ENCODE measurements around the gene NCBP2L. TPM values are rescaled to one million over a fixed set of nuclear protein-coding genes. Genes with fewer than 3 reads are reported as not detected.
"Not testable (repeated sequence)": the region's sequence is repeated elsewhere in the genome, so short reads cannot be mapped to it uniquely, and the experiment has no call there.

Gene NCBP2L
- total RNA-seq, 1 experiment from 2014 or later: not detected

- no peak for DNase-seq (ENCODE audit: low spot score)
Measured at GRCh38 chrX:107804427-107804826, 26.9 kb downstream of the NCBP2L start.

- DNase-seq (ENCODE audit: low spot score): no peak
Measured at GRCh38 chrX:107805179-107805578, 27.6 kb downstream of the NCBP2L start.

DNA sequence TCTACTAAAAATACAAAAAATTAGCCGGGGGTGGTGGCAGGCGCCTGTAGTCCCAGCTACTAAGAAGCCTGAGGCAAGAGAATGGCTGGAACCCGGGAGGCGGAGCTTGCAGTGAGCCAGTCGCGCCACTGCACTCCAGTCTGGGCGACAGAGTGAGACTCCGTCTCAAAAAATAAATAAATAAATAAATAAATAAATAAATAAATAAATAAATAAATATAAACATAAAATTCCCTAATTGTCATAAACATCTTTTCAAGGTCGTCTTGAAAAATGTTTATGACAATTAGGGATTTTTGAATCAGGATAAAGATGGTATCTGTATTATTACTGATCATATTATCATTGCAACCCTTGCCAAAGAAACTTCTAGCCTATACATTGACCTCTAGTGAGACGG is 32.5 kb downstream of the NCBP2L start:
- DNase-seq (ENCODE audit: low spot score): not testable (repeated sequence)

GRCh38 chrX:107818900-107819521 is 41.5 kb downstream of the NCBP2L start:
- DNase-seq (ENCODE audit: low spot score): no peak

DNA sequence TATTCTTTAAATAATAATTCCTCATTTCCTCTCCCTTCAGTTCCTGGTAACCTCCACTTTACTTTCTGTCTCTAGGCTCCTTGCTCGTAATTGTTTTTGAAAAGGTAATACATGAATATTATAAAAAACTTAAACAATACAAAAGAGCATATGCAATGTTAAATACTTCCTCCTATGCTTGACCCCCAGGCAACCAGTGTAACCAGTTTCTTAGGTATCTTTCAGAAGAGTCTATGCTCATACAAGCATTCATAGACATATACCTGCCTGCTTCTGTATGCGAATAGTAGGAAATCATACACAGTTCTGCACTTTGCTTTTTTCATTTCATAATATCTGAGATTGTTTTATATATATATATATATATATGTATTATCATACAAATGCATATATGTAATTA is 45.5 kb downstream of the NCBP2L start:
- DNase-seq (ENCODE audit: low spot score): no peak

DNA sequence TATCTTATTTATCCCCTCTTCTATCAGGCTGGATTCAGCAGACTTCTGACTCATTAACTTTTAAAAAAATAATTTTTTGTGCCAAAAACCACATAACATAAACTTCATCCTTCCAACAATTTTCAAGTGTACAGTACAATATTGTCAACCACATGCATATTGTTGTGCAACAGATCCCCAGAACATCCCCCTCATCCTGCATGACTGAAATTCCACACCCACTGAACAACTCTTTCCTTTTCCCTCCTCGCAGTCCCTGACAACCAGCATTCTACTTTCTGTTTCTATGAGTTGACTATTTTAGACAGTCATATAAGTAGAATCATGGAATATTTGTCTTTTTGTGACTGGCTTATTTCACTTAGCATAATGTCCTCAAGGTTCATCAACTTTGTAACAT is 45.9 kb downstream of the NCBP2L start:
- no peak for DNase-seq (ENCODE audit: low spot score)

GRCh38 chrX:107825698-107826237 is 48.2 kb downstream of the NCBP2L start, which contains the start of gene MID2:
Gene MID2, plus strand, starts transcription at chrX:107825866. Its CDS starts 561 bp downstream, at chrX:107826427.
- DNase-seq (ENCODE audit: low spot score): peak; percentile 52

GRCh38 chrX:107826238-107827029 is 48.9 kb downstream of the NCBP2L start:
- DNase-seq (ENCODE audit: low spot score): peak; percentile 11

GRCh38 chrX:107827030-107827831 is 49.7 kb downstream of the NCBP2L start:
- peak; percentile 4 for DNase-seq (ENCODE audit: low spot score)

DNA sequence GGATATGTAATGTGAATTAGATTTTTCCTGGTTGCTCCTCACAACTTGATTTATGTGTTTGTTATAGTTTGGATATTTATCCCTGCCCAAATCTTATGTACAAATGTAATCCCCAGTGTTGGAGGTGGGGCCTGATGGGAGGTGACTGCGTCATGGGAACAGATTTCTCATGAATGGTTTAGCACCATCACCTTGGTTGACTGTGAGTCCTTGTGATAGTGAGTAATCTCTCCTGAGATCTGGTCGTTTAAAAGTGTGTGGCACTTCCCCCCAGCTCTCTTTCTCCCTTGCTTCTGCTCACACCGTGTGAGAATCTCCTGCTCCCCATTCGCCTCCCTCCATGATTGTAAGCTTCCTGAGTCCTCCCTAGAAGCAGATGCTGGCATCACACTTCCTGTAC is 50.3 kb downstream of the NCBP2L start:
- DNase-seq (ENCODE audit: low spot score): no peak

GRCh38 chrX:107829878-107830277 is 52.3 kb downstream of the NCBP2L start:
- no peak for DNase-seq (ENCODE audit: low spot score)

GRCh38 chrX:107831071-107831730 is 53.7 kb downstream of the NCBP2L start:
- DNase-seq (ENCODE audit: low spot score): no peak

DNA sequence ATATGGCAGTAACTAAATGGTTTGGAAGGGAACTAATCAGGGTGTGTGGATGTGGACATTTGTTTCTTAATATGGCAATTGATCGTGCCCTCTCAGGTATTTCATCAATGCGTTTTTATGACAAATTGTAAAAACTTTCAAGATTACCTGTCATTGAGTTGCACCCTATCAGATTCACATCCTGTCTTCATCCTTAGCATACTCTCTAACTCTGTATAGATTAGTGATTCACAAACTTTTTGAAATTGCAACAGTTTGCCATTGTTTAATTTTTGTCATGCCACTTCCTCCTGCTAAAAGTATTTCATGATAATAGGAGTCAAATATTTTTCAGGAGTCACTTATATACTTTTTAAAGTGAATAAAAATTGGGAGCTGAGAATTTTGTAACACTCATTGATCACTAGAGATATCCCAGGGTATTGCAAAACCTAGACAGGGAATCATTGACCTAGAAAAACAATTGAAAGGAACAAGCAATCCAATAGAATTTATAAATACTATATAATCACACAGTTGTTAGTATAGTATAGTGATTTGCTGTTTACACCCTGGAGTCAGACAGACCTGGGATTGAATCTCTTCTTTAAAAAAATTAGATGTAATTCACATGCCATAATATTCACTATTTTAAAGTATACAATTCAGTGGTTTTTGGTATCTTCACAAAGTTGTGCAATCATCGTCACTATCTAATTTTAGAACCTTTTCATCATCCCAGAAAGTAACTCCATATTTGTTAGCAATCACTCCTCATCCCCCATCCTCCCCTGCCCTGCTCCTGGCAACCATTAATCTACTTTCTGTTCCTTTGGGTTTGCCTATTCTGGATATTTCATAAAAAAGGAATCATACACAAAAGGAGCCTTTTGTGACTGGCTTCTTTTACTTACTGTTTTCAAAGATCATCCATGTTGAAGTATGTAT is 57.0 kb downstream of the NCBP2L start:
- no peak for DNase-seq (ENCODE audit: low spot score)

DNA sequence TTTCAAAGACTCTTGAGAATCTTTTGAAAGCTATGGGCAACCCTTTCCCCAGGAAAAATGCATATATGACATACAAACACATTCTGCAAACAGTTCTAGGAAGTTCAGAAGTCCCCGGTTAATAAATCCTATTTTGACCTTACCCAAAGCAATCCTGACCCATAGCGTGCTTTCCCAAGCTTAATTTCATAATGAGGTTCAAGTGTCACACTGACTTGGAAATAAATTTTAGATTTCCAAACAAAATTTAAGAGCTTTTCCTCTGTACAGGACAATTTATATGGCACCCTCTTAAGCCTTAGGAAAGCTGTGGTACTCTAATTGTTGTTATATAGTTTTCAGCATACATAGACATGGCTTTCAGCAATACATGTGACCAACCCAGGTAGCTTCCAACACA is 59.4 kb downstream of the NCBP2L start:
- no peak for DNase-seq (ENCODE audit: low spot score)

GRCh38 chrX:107840971-107841370 is 63.4 kb downstream of the NCBP2L start:
- no peak for DNase-seq (ENCODE audit: low spot score)

DNA sequence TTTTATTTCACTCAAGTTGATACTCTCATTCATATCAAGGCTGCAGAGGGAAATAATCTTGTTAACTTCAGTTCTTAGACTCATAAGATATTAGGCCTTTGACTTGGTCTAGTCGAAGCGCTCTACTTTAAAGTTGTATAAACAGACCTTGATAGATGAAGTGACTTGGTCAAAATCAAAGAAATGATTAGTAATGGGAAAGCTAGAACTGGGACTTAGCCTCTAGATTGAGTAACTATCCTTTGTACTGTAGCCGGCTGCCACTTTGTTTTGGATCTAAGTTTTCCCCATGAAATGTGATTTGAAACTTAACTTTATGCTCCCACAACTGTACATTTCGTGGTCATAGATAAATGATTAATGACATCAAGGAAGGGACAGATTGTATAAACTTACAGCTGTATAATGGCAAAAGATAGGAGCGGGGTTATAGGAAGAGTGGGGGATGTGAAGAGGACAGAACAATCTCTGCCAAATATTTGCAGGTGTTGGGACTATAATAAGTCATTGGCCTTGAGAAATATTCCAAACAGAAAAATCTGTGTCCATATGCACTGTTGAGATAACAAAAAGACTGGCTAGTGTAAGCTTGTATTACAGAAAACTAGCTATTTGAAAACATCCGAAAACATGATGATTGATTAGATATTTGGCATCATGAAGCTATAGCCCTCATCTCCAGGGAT is 65.3 kb downstream of the NCBP2L start:
- no peak for DNase-seq (ENCODE audit: low spot score)

All from HT-29 (cell line).